Gastrocnemius medialis (tissue), 4 donors: ENCODE measurements around the gene NBPF12.
"Not testable (repeated sequence)": the region's sequence is repeated elsewhere in the genome, so short reads cannot be mapped to it uniquely, and the experiment has no call there.

Experiments
- POLR2A ChIP-seq, 2 donors: fragments of 450-650 bp; IDR thresholded peaks; one replicate each; pipeline ENCODE4 v1.6.1; 2017; ENCODE audit warnings: antibody characterized with exemption in 2 of 2, mild to moderate bottlenecking in 2 of 2, moderate library complexity in 2 of 2
- TF ChIP-seq, protein P1 (sequence below), 5 experiments: fragments of 450-650 bp in 3 of 5; fragments of 200-600 bp in 2 of 5; sonication (generic) in 2 of 5; IDR thresholded peaks in 4 of 5; conservative IDR thresholded peaks in 1 of 5; 1 replicate in 4 of 5; 2 replicates in 1 of 5; pipeline ENCODE4 v1.5.1; 2016 to 2019; ENCODE audit warnings: antibody characterized with exemption in 5 of 5, mild to moderate bottlenecking in 3 of 5, moderate library complexity in 3 of 5

GRCh38 chr1:146937462-146937861 lies 662 bp upstream of the NBPF12 start:
- not testable (repeated sequence) for TF ChIP-seq POLR2A (IDR thresholded peaks at IDR 0.05)
- TF ChIP-seq, protein P1, sequence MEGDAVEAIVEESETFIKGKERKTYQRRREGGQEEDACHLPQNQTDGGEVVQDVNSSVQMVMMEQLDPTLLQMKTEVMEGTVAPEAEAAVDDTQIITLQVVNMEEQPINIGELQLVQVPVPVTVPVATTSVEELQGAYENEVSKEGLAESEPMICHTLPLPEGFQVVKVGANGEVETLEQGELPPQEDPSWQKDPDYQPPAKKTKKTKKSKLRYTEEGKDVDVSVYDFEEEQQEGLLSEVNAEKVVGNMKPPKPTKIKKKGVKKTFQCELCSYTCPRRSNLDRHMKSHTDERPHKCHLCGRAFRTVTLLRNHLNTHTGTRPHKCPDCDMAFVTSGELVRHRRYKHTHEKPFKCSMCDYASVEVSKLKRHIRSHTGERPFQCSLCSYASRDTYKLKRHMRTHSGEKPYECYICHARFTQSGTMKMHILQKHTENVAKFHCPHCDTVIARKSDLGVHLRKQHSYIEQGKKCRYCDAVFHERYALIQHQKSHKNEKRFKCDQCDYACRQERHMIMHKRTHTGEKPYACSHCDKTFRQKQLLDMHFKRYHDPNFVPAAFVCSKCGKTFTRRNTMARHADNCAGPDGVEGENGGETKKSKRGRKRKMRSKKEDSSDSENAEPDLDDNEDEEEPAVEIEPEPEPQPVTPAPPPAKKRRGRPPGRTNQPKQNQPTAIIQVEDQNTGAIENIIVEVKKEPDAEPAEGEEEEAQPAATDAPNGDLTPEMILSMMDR (IDR thresholded peaks at IDR 0.05 in 4 of 5, conservative IDR thresholded peaks at IDR 0.05 in 1 of 5) = not testable (repeated sequence)
